ENCODE results near the gene WDR73.

WDR73 gene

DNA sequence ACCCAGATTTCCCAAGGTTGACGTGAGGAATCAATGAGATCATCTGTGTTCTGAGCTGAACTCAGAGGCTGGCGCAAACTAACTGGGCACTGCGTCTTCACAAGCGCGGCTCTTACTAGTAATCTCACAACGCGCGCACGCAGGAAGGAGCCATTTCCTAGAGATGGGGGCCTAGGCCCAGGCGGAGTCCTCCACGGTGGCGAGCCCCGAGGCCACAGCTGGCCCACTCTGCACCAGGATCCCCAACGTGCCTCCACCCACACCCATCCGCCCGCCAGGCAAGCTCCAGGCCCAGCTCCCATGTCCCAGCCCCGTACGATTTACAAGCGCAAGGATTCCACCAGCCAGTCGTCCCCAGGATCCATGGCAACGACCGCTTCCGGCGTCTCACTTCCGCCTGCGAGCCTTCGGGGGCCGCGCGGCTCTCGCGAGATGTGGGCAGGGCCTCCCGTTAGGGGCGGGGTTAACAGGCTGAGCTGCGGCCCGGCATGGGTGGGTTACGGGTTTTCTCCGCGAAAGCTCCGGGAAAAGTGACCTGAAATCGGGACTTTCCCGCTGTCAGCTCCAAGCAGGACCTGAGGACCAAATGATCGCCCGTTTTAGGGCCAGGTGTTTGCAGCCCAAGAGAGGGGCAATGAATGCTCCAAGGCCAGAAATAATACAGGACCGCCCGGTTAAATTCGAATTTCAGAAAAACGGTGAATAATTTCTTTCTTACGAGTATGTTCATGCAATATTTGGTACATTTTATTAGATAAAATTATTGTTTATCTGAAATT lies at the start of gene WDR73:
Gene WDR73 (minus strand): TSS at position 374 of the 779 bp plus-strand sequence. CDS start 9 bp downstream, at position 365.
- peak within 1 kb of the TSS; percentile 72 for H3K4me3 ChIP-seq (ENCODE audit: low read depth, low read length)
- TF ChIP-seq, protein P1, sequence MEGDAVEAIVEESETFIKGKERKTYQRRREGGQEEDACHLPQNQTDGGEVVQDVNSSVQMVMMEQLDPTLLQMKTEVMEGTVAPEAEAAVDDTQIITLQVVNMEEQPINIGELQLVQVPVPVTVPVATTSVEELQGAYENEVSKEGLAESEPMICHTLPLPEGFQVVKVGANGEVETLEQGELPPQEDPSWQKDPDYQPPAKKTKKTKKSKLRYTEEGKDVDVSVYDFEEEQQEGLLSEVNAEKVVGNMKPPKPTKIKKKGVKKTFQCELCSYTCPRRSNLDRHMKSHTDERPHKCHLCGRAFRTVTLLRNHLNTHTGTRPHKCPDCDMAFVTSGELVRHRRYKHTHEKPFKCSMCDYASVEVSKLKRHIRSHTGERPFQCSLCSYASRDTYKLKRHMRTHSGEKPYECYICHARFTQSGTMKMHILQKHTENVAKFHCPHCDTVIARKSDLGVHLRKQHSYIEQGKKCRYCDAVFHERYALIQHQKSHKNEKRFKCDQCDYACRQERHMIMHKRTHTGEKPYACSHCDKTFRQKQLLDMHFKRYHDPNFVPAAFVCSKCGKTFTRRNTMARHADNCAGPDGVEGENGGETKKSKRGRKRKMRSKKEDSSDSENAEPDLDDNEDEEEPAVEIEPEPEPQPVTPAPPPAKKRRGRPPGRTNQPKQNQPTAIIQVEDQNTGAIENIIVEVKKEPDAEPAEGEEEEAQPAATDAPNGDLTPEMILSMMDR (IDR thresholded peaks at IDR 0.05; ENCODE audit: low read depth, low read length): no peak
- in situ Hi-C loops (cut with HindIII; ENCODE audit: low sequenced_read_pairs): no loop called here
- DNase-seq (ENCODE audit: low read depth, low spot score): peak; percentile 94

GRCh38 chr15:84703808-84704207 lies 49.7 kb upstream of the WDR73 start:
- TF ChIP-seq, protein P1 (IDR thresholded peaks at IDR 0.05; ENCODE audit: low read depth, low read length): no peak
- in situ Hi-C loops (cut with HindIII; ENCODE audit: low sequenced_read_pairs): no loop called here
- no peak overlapping the region for H3K4me3 ChIP-seq (ENCODE audit: low read depth, low read length)
- DNase-seq (ENCODE audit: low read depth, low spot score): no peak

- DNase-seq (ENCODE audit: low read depth, low spot score): peak; percentile 13
- H3K4me3 ChIP-seq (ENCODE audit: low read depth, low read length): no peak overlapping the region
- TF ChIP-seq, protein P1 (IDR thresholded peaks at IDR 0.05; ENCODE audit: low read depth, low read length): no peak
- in situ Hi-C loops (cut with HindIII; ENCODE audit: low sequenced_read_pairs): no loop called here
Measured at GRCh38 chr15:84702961-84703482, 48.9 kb upstream of the WDR73 start.

DNA sequence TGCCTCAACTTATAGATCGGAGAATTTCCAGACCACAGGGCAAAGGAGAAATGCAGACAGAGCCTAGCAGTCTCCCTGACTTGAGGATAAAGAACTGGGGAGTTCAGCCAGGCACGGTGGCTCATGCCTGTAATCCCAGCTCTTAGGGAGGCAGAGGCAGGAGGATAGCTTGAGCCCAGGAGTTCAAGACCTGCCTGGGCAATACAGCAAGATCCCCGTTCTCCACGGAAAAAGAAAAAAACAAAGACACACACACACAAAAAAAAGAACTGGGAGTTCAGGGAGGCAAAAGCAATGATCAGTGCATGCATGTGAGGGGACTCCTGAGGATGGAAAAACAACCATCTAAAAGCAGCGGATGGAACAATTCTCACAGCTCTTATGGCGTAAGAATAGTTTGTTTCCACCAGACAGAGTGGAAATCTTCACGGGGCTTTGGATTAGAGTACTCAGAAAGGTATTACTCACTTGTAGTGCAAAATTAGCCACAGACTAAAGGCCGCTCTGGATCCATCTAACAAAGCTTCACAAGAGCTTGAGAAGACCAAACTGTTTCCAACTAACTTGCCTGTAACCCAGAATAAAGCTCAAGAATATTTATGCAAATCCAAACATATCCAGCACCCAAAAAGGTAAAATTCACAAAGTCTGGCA lies 45.6 kb upstream of the WDR73 start:
- in situ Hi-C loops (cut with HindIII; ENCODE audit: low sequenced_read_pairs): no loop called here
- H3K4me3 ChIP-seq (ENCODE audit: low read depth, low read length): no peak overlapping the region
- TF ChIP-seq, protein P1 (IDR thresholded peaks at IDR 0.05; ENCODE audit: low read depth, low read length): no peak
- no peak for DNase-seq (ENCODE audit: low read depth, low spot score)

- TF ChIP-seq, protein P1 (IDR thresholded peaks at IDR 0.05; ENCODE audit: low read depth, low read length): no peak
- no peak overlapping the region for H3K4me3 ChIP-seq (ENCODE audit: low read depth, low read length)
- no peak for DNase-seq (ENCODE audit: low read depth, low spot score)
- in situ Hi-C loops (cut with HindIII; ENCODE audit: low sequenced_read_pairs): no loop called here
Measured at GRCh38 chr15:84697236-84697990, 43.3 kb upstream of the WDR73 start.

- no peak overlapping the region for H3K4me3 ChIP-seq (ENCODE audit: low read depth, low read length)
- TF ChIP-seq, protein P1 (IDR thresholded peaks at IDR 0.05; ENCODE audit: low read depth, low read length): no peak
- in situ Hi-C loops (cut with HindIII; ENCODE audit: low sequenced_read_pairs): no loop called here
- DNase-seq (ENCODE audit: low read depth, low spot score): no peak
Measured at GRCh38 chr15:84696757-84697156, 42.7 kb upstream of the WDR73 start.

Data from astrocyte of the spinal cord (primary cell).